HG02870 (cell line): ENCODE results near the gene MYNN.

Experiments used
- ATAC-seq: cut with Tn5 transposase; IDR thresholded peaks from one replicate; pipeline ENCODE4 v1.9.1; 2021; ENCODE audit warnings: mild to moderate bottlenecking, moderate library complexity; ENCODE audit not compliant: unreplicated experiment

MYNN gene

DNA sequence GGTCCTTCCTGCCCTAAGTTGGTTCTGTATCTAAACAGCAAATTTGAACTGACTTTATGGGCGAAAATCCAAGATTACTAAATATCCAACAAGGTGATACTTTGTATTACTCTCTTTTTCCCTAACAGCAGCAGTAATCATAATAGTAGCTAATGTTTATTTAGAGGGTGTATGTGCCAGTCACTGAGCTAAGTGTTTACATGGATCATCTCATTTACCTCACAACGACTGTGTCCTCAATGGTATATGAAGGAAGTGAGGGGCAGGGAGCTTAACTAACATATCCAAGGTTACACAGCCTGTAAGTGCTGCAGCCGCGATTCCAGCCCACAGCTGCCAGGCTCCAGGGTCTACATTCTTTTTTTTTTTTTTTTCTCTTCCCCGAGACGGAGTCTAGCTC, 49.8 kb downstream of the MYNN start:
- ATAC-seq: no peak

- ATAC-seq: no peak
Observed at GRCh38 chr3:169825316-169825715, 52.1 kb downstream of the MYNN start.

GRCh38 chr3:169827712-169828111, 54.5 kb downstream of the MYNN start:
- ATAC-seq: no peak

- ATAC-seq: peak; percentile 3
Observed at GRCh38 chr3:169835533-169835932, 62.3 kb downstream of the MYNN start.

DNA sequence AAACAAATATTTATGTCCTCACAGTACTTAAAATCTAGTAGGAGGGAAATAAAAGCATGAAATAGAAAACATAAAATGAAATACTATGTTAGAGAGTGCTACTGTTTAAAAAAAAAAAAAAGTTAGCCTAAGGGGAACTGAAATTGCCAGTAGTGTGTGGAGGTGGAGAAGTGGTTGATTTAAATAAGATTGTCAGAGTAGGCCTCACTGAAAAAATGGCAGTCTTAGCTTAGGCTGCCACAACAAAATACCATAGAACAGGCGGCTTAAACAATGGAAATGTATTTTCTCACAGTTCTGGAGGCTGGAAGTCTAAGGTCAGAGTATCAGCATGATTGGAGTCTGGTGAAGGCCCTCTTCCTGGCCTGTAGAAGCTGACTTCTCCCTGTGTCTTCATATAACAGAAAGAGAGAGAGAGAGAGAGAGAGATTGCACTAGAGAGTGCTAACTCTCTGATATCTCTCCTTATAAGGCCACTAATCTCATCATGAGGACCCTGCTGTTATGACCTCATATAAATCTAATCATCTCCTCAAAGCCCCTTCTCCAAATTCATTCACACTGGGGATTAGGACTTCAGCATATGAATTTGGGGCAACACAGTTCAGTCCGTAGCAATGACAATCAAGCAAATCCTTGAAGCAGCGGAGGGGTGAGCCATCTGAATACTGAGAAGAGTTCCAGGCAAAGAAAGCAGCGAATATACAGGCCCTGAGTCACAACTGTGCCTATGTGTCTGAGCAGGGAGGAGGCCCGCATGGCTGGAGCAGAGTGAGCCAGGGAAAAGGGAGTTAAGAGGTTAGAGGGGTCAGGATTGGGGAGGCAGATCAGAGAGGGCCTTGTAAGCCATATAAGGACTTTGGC, 63.1 kb downstream of the MYNN start:
- peak; percentile 91 for ATAC-seq

- no peak for ATAC-seq
Observed at GRCh38 chr3:169836942-169837275, 63.7 kb downstream of the MYNN start.

- ATAC-seq: no peak
Observed at GRCh38 chr3:169838511-169839030, 65.4 kb downstream of the MYNN start.
